ENCODE results near the gene EHMT1.

Gene EHMT1

GRCh38 chr9:137674307-137674975 lies 55.6 kb downstream of the EHMT1 start:
- TF ChIP-seq CTCF (conservative IDR thresholded peaks at IDR 0.05; ENCODE audit: low read depth): no peak
- DNase-seq (ENCODE audit: low spot score): no peak
- ChIA-PET CTCF (interaction anchor here (0.6 kb wide), 1 partner anchor 223 kb away, joined by 4 read pairs; no protein-coding TSS in a partner anchor), POLR2A (ENCODE audit: low non-redundant PET) (no interaction called here)
- peak overlapping the region; percentile 33 for H3K27ac ChIP-seq

GRCh38 chr9:137674976-137675320 lies 56.1 kb downstream of the EHMT1 start:
- ChIA-PET POLR2A (ENCODE audit: low non-redundant PET) (no interaction called here), CTCF (interaction anchor here (0.6 kb wide), 1 partner anchor 222 kb away, joined by 4 read pairs; no protein-coding TSS in a partner anchor)
- peak overlapping the region; percentile 33 for H3K27ac ChIP-seq
- TF ChIP-seq CTCF (conservative IDR thresholded peaks at IDR 0.05; ENCODE audit: low read depth): no peak
- DNase-seq (ENCODE audit: low spot score): no peak

- POLR2A ChIA-PET (ENCODE audit: low non-redundant PET): no interaction called here
- no peak for TF ChIP-seq CTCF (conservative IDR thresholded peaks at IDR 0.05; ENCODE audit: low read depth)
- CTCF ChIA-PET: interaction anchor here (0.6 kb wide), 1 partner anchor 80 kb away, joined by 3 read pairs; no protein-coding TSS in a partner anchor
- no peak for DNase-seq (ENCODE audit: low spot score)
- H3K27ac ChIP-seq: 0 out of 2 replicates have a peak overlapping the region, but pooled peaks have one; percentile 5
Observed at GRCh38 chr9:137676998-137677397, 58.2 kb downstream of the EHMT1 start.

- POLR2A ChIA-PET (ENCODE audit: low non-redundant PET): interaction anchor here (0.7 kb wide), 1 partner anchor 96 kb away, joined by 3 read pairs; no protein-coding TSS in a partner anchor
- DNase-seq (ENCODE audit: low spot score): no peak
- no peak overlapping the region for H3K27ac ChIP-seq
- CTCF ChIA-PET: interaction anchor here (0.7 kb wide), 1 partner anchor 30 kb away, joined by 3 read pairs; no protein-coding TSS in a partner anchor
- no peak for TF ChIP-seq CTCF (conservative IDR thresholded peaks at IDR 0.05; ENCODE audit: low read depth)
Observed at GRCh38 chr9:137678202-137678601, 59.4 kb downstream of the EHMT1 start.

- CTCF ChIA-PET: interaction anchor here (0.6 kb wide), 1 partner anchor 48 kb away, joined by 3 read pairs; no protein-coding TSS in a partner anchor
- DNase-seq (ENCODE audit: low spot score): no peak
Observed at GRCh38 chr9:137679249-137679648, 60.4 kb downstream of the EHMT1 start.

GRCh38 chr9:137679695-137680305 lies 61.0 kb downstream of the EHMT1 start:
- ChIA-PET POLR2A (ENCODE audit: low non-redundant PET) (no interaction called here), CTCF (no interaction called here)
- no peak for DNase-seq (ENCODE audit: low spot score)
- no peak for TF ChIP-seq CTCF (conservative IDR thresholded peaks at IDR 0.05; ENCODE audit: low read depth)
- H3K27ac ChIP-seq: peak overlapping the region; percentile 10; the same call in 1 of the 2 replicates

More at GRCh38 chr9:137679249-137679648, 60.4 kb downstream of the EHMT1 start:
- POLR2A ChIA-PET (ENCODE audit: low non-redundant PET): no interaction called here
- no peak for TF ChIP-seq CTCF (conservative IDR thresholded peaks at IDR 0.05; ENCODE audit: low read depth)
- H3K27ac ChIP-seq: peak overlapping the region; percentile 7

Measured in RWPE1 (cell line).